Measurements from ENCODE around the gene NLRP2B. TPM values are rescaled to one million over a fixed set of nuclear protein-coding genes. Genes with fewer than 3 reads are reported as not detected.

Gene NLRP2B
- under 0.01 and 0.06 TPM in 2 replicates for total RNA-seq

DNA sequence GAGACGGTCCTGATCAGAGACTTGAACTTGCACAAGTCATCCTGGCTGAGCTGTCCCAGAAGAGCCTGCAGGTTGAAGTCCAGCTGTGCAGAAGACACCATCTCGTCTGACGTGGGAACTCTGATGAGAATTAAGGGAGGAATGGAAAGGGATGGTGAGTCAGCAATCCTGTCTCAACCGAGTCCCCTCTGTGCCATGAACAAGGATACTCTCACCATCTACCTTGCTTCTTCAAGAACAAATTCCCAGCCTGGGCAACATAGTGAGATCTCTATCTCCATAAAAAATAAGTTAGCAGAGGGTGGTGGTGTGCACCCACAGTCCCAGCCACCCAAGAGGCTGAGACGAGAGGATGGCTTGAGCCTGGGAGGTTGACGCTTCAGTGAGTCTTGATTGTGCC, at the start of gene NLRP2B:
NLRP2B (minus strand) TSS at position 101 of the 400 bp plus-strand sequence.

Other genes starting within 250 kb of the NLRP2B start
- gene ZXDB, start 88.2 kb downstream of the NLRP2B start, total RNA-seq, result 5.5 and 13.3 TPM in 2 replicates
- gene ZXDA, start 230.2 kb upstream of the NLRP2B start, total RNA-seq, result 11.3 and 18.3 TPM in 2 replicates